Ishikawa (cell line): ENCODE measurements around the gene TM7SF3.

Experiments used
- CEBPB ChIP-seq: IDR thresholded peaks from 2 replicates; pipeline ENCODE4 v1.6.1; 2012
- CREB1 ChIP-seq: IDR thresholded peaks from 2 replicates; pipeline ENCODE4 v1.6.1; 2012; ENCODE audit warnings: low read depth
- EGR1 ChIP-seq: IDR thresholded peaks from 2 replicates; pipeline ENCODE4 v1.6.1; 2012
- EP300 ChIP-seq: IDR thresholded peaks from 2 replicates; pipeline ENCODE4 v1.6.1; 2012; ENCODE audit warnings: borderline replicate concordance
- FOXM1 ChIP-seq: IDR thresholded peaks from 2 replicates; pipeline ENCODE4 v1.6.1; 2012; ENCODE audit warnings: low read depth, borderline replicate concordance
- MAX ChIP-seq: IDR thresholded peaks from 2 replicates; pipeline ENCODE4 v1.6.1; 2012
- NFIC ChIP-seq: IDR thresholded peaks from 2 replicates; pipeline ENCODE4 v1.6.1; 2012
- RAD21 ChIP-seq: IDR thresholded peaks from 2 replicates; pipeline ENCODE4 v1.6.1; 2012; ENCODE audit warnings: low read depth
- REST ChIP-seq: IDR thresholded peaks from 2 replicates; pipeline ENCODE4 v1.6.1; 2012; ENCODE audit warnings: low read depth, mild to moderate bottlenecking
- TAF1 ChIP-seq: IDR thresholded peaks from 2 replicates; pipeline ENCODE4 v1.6.1; 2012; ENCODE audit warnings: low read depth, mild to moderate bottlenecking
- TCF12 ChIP-seq: IDR thresholded peaks from 2 replicates; pipeline ENCODE4 v1.6.1; 2012; ENCODE audit warnings: low read depth
- TEAD4 ChIP-seq: IDR thresholded peaks from 2 replicates; pipeline ENCODE4 v1.6.1; 2012
- USF1 ChIP-seq: IDR thresholded peaks from 2 replicates; pipeline ENCODE4 v1.6.1; 2012
- YY1 ChIP-seq: IDR thresholded peaks from 2 replicates; pipeline ENCODE4 v1.6.1; 2012; ENCODE audit warnings: low read depth
- ZBTB7A ChIP-seq: IDR thresholded peaks from 2 replicates; pipeline ENCODE4 v1.6.1; 2012; ENCODE audit warnings: low read depth

Gene TM7SF3

GRCh38 chr12:26989873-26990272 lies 24.3 kb downstream of the TM7SF3 start:
- no peak for TF ChIP-seq YY1

- TF ChIP-seq CEBPB (no peak), EGR1 (no peak), REST (no peak), TAF1 (no peak), MAX (no peak), CREB1 (no peak)
These were observed 25.5 kb downstream of the TM7SF3 start for GRCh38 chr12:26988703-26989102.

GRCh38 chr12:26987634-26988424 lies 26.4 kb downstream of the TM7SF3 start:
- no peak for TF ChIP-seq NFIC
- no peak for TF ChIP-seq EGR1
- no peak for TF ChIP-seq RAD21
- TF ChIP-seq EP300: no peak
- TF ChIP-seq REST: no peak
- no peak for TF ChIP-seq TEAD4
- TF ChIP-seq CEBPB: no peak
- TF ChIP-seq ZBTB7A: no peak
- no peak for TF ChIP-seq USF1
- no peak for TF ChIP-seq YY1
- TF ChIP-seq TCF12: no peak

- TF ChIP-seq RAD21 (no peak), USF1 (no peak), EP300 (no peak), TAF1 (no peak), YY1 (no peak), CREB1 (no peak), TCF12 (no peak), EGR1 (no peak), REST (no peak), TEAD4 (no peak), ZBTB7A (no peak), MAX (no peak)
These were observed 31.3 kb downstream of the TM7SF3 start for GRCh38 chr12:26982866-26983265.

- TF ChIP-seq NFIC (no peak), USF1 (no peak), FOXM1 (no peak), MAX (no peak), REST (no peak), EGR1 (no peak), RAD21 (no peak), YY1 (no peak), TCF12 (no peak), CREB1 (no peak), TAF1 (no peak)
These were observed 34.5 kb downstream of the TM7SF3 start for GRCh38 chr12:26979733-26980132.
